GM23248 (cell line): ENCODE measurements around the gene EHBP1.

Experiments used
- EZH2 ChIP-seq: fragments of 200-600 bp; sonication (generic); IDR thresholded peaks from 2 replicates; pipeline ENCODE4 v1.6.1; 2018; ENCODE audit warnings: antibody characterized with exemption, mild to moderate bottlenecking; ENCODE audit not compliant: insufficient read depth, poor library complexity, severe bottlenecking
- EZH2phosphoT487 ChIP-seq: fragments of 200-600 bp; sonication (generic); IDR thresholded peaks from 2 replicates; pipeline ENCODE4 v1.6.1; 2018; ENCODE audit warnings: antibody characterized with exemption, moderate library complexity, mild to moderate bottlenecking, low read depth; ENCODE audit not compliant: insufficient read depth

- no peak for TF ChIP-seq EZH2
- TF ChIP-seq EZH2phosphoT487, result no peak
These were observed 17.2 kb downstream of the EHBP1 start for GRCh38 chr2:62722679-62723078.
